Ectodermal cell (in vitro differentiated cells): ENCODE measurements around the gene NRN1. TPM values are rescaled to one million over a fixed set of nuclear protein-coding genes. Genes with fewer than 3 reads are reported as not detected.
"Not testable (repeated sequence)": the region's sequence is repeated elsewhere in the genome, so short reads cannot be mapped to it uniquely, and the experiment has no call there.

Experiments
- H3K27ac ChIP-seq: 2 replicates; pipeline ENCODE4 v1.7.0; 2013; ENCODE audit warnings: mild to moderate bottlenecking, low read depth, low read length; ENCODE audit not compliant: insufficient read depth, poor library complexity, severe bottlenecking
- H3K27me3 ChIP-seq: 2 replicates; pipeline ENCODE4 v1.7.0; 2013; ENCODE audit warnings: mild to moderate bottlenecking, low read length; ENCODE audit not compliant: insufficient read depth, control insufficient read depth, poor library complexity, severe bottlenecking
- H3K36me3 ChIP-seq: one replicate; pipeline ENCODE4 v1.7.0; 2013; ENCODE audit warnings: low read length; ENCODE audit not compliant: control insufficient read depth, insufficient read depth
- H3K4me1 ChIP-seq: one replicate; pipeline ENCODE4 v1.7.0; 2013; ENCODE audit warnings: low read length; ENCODE audit not compliant: control insufficient read depth, insufficient read depth
- H3K4me3 ChIP-seq: 2 replicates; pipeline ENCODE4 v1.7.0; 2013; ENCODE audit warnings: low read depth, low read length, control low read depth; ENCODE audit not compliant: insufficient read depth
- H3K9me3 ChIP-seq: 2 replicates; pipeline ENCODE4 v1.7.0; 2013; ENCODE audit warnings: mild to moderate bottlenecking, low read length, moderate library complexity; ENCODE audit not compliant: control insufficient read depth
- WGBS, 2 experiments: methylation state at CpG; one replicate each; pipeline ENCODE4 v1.1.7; 2013; ENCODE audit warnings: missing lambda C conversion rate in 2 of 2; 5-methylcytosine and 5-hydroxymethylcytosine counted together
- polyA plus RNA-seq, 4 experiments: library from polyadenylated mRNA; stranded (reverse); fragments of 50-300 nt; gene quantifications; one replicate each; pipeline ENCODE4 v1.2.3, GENCODE V29; 2013

NRN1 gene, protein sequence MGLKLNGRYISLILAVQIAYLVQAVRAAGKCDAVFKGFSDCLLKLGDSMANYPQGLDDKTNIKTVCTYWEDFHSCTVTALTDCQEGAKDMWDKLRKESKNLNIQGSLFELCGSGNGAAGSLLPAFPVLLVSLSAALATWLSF
- 1.0 TPM for polyA plus RNA-seq (2013, experiment 1 of 4)
- 1.3 TPM for polyA plus RNA-seq (2013, experiment 2 of 4)
- 1.3 TPM for polyA plus RNA-seq (2013, experiment 3 of 4)
- 1.5 TPM for polyA plus RNA-seq (2013, experiment 4 of 4)

GRCh38 chr6:6006428-6007365, at the start of gene NRN1:
Gene NRN1, minus strand, starts transcription at chr6:6006925. Its CDS starts 176 bp downstream, at chr6:6006749.
- Histone ChIP-seq H3K27ac (no peak within 1 kb of the TSS), H3K27me3 (peaks cover 85% of the 10 kb centered on the region), H3K4me3 (peak within 1 kb of the TSS; percentile 52), H3K9me3 (no peaks in the 10 kb centered on the region), H3K4me1 (peaks cover 49% of the 10 kb centered on the region), H3K36me3 (no peaks in the 10 kb centered on the region)
- WGBS, 2 experiments: 1 to 2% methylated on average over 51 of the region's 51 CpGs

GRCh38 chr6:6052216-6052615, 45.5 kb upstream of the NRN1 start:
- WGBS, 2 experiments: 92 to 97% methylated on average over 3 of the region's 3 CpGs
- H3K9me3 ChIP-seq: no peaks in the 10 kb centered on the region
- H3K27ac ChIP-seq: no peak overlapping the region

DNA sequence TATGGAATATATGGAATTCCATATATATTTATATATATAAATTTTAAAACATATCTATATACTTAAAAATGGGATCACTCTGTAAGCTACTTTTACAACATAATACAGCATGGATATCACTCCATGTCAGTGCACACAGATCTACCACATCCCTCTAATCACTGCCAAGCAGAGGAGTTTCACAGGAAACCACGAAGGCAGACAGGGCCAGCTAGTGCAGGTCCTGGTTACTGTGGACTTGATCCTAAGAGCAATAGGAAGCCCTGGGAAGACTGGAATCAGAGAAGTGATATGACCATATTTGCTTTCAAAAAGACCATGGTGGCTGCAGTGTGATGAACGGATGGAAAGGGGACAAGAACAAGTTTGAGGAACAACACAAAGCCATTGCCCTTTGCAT, 40.0 kb upstream of the NRN1 start:
- Histone ChIP-seq H3K9me3 (no peaks in the 10 kb centered on the region), H3K27ac (no peak overlapping the region), H3K4me1 (no peaks in the 10 kb centered on the region), H3K36me3 (no peaks in the 10 kb centered on the region), H3K27me3 (no peaks in the 10 kb centered on the region), H3K4me3 (no peak overlapping the region)
- WGBS, 2 experiments: 86 to 89% methylated on average over 2 of the region's 2 CpGs

More at GRCh38 chr6:6052216-6052615, 45.5 kb upstream of the NRN1 start:
- Histone ChIP-seq H3K4me1 (no peaks in the 10 kb centered on the region), H3K27me3 (no peaks in the 10 kb centered on the region), H3K36me3 (no peaks in the 10 kb centered on the region), H3K4me3 (no peak overlapping the region)

GRCh38 chr6:6039946-6040509, 33.3 kb upstream of the NRN1 start:
- Histone ChIP-seq H3K27me3 (no peaks in the 10 kb centered on the region), H3K4me1 (no peaks in the 10 kb centered on the region), H3K9me3 (no peaks in the 10 kb centered on the region), H3K4me3 (no peak overlapping the region), H3K27ac (no peak overlapping the region), H3K36me3 (no peaks in the 10 kb centered on the region)
- 95 to 100% methylated on average over 2 to 3 of the region's 3 CpGs for WGBS, 2 experiments

DNA sequence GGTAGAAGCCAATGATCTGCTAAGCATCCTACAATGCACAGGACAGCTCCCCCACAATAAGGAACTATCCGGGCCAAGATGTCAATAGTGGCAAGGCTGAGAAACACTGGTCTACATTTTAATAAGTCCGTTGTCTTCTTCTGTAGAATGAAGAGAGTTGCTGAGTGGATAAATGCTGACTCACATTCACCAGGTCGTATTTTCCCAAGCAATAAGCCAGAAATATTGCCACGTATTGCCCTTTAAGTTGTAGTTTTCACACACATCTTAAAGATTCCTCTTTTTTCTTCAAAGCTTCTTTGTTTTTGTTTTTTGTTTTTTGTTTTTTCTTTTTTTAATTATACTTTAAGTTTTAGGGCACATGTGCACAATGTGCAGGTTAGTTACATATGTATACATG, 30.5 kb upstream of the NRN1 start:
- Histone ChIP-seq H3K4me3 (no peak overlapping the region), H3K27ac (no peak overlapping the region), H3K4me1 (no peaks in the 10 kb centered on the region), H3K27me3 (no peaks in the 10 kb centered on the region), H3K9me3 (no peaks in the 10 kb centered on the region), H3K36me3 (no peaks in the 10 kb centered on the region)
- 100% methylated on average over 4 of the region's 4 CpGs for WGBS, 2 experiments

GRCh38 chr6:6033858-6034257, 27.1 kb upstream of the NRN1 start:
- Histone ChIP-seq H3K9me3 (no peaks in the 10 kb centered on the region), H3K4me1 (no peaks in the 10 kb centered on the region), H3K27me3 (no peaks in the 10 kb centered on the region), H3K36me3 (no peaks in the 10 kb centered on the region), H3K27ac (no peak overlapping the region), H3K4me3 (no peak overlapping the region)
- 97 to 100% methylated on average over 3 to 4 of the region's 4 CpGs for WGBS, 2 experiments

DNA sequence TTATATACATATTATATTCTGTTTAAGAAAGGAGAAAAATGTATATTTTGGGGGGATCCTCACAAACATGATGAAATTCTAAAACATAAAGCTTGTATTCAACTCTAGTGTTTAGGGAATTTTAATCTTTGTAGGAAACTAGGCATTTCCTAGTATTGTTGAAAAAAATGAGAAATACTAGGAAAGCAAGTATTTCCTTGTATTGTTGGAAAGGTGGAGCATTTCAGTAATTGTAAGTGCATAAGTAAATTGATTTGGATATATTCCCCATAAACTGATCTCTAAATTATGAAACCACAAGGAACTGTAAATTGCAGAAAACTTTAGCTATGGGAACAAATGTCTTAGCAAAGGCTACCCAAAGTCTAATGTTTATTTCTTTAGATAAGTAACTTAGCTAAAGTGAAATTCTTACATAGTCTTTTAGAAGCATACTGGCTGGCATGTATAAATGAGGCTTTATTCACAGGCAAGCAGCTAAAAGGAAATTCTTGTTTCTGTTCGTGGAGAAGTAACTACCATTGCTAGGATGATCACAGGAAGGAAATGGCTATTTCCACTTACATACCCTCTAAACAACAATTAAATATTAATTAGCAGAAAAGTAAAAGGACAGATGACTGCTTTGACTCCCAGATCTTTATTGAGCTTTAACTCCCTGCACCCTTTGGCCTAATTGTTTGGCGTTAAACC, 19.9 kb upstream of the NRN1 start:
- Histone ChIP-seq H3K36me3 (no peaks in the 10 kb centered on the region), H3K27ac (no peak overlapping the region), H3K27me3 (no peaks in the 10 kb centered on the region), H3K9me3 (no peaks in the 10 kb centered on the region), H3K4me3 (no peak overlapping the region), H3K4me1 (no peaks in the 10 kb centered on the region)
- 96% methylated on average over 2 of the region's 2 CpGs for WGBS, 2 experiments

DNA sequence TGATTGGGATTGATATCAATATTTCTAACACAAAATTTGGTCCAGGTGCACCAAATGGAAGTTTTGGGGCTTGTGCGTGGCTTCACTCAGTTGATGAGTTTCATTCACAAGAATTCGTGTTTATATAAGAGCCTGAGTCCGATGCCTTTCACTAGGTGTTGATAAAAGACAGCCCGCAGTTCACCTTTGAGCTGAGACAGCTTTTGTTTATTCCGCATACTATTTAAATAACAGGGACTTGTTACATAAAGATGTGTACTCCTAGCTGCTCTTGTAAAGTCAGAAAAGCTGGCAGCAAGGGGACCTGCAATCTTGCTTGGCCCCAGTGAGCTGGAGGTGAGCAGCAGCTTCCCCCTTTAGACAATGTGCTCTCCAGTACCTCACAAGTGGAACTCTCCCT, 19.0 kb upstream of the NRN1 start:
- WGBS, 2 experiments: 87 to 94% methylated on average over 5 of the region's 5 CpGs
- no peak overlapping the region for H3K4me3 ChIP-seq
- no peaks in the 10 kb centered on the region for H3K36me3 ChIP-seq
- no peak overlapping the region for H3K27ac ChIP-seq
- H3K27me3 ChIP-seq: no peaks in the 10 kb centered on the region
- no peaks in the 10 kb centered on the region for H3K4me1 ChIP-seq
- no peaks in the 10 kb centered on the region for H3K9me3 ChIP-seq

- Histone ChIP-seq H3K4me1 (no peaks in the 10 kb centered on the region), H3K4me3 (no peak overlapping the region), H3K36me3 (no peaks in the 10 kb centered on the region), H3K9me3 (no peaks in the 10 kb centered on the region), H3K27me3 (no peaks in the 10 kb centered on the region), H3K27ac (no peak overlapping the region)
- WGBS, 2 experiments: 91 to 97% methylated on average over 5 of the region's 5 CpGs
Observed at GRCh38 chr6:6024220-6024619, 17.5 kb upstream of the NRN1 start.

- not testable (repeated sequence) for H3K27me3 ChIP-seq, H3K4me1 ChIP-seq, H3K9me3 ChIP-seq, H3K27ac ChIP-seq, H3K4me3 ChIP-seq, H3K36me3 ChIP-seq
- WGBS, 2 experiments: 90 to 92% methylated on average over 2 of the region's 2 CpGs
Observed at GRCh38 chr6:6022841-6023240, 16.1 kb upstream of the NRN1 start.
